Activated CD8-positive, alpha-beta memory T cell treated with anti-CD3 and anti-CD28 coated beads, Interleukin-2, amount 50 U/mL, for 1 hour (primary cell): ENCODE measurements around the gene PRSS53.
A peak's percentile ranks its signal among the peaks of the same experiment; 100 is the strongest.

Experiments
- DNase-seq: peaks from one replicate; pipeline ENCODE4 v3.0.0-alpha.2; 2020; ENCODE audit errors: extremely low read depth

PRSS53 gene

DNA sequence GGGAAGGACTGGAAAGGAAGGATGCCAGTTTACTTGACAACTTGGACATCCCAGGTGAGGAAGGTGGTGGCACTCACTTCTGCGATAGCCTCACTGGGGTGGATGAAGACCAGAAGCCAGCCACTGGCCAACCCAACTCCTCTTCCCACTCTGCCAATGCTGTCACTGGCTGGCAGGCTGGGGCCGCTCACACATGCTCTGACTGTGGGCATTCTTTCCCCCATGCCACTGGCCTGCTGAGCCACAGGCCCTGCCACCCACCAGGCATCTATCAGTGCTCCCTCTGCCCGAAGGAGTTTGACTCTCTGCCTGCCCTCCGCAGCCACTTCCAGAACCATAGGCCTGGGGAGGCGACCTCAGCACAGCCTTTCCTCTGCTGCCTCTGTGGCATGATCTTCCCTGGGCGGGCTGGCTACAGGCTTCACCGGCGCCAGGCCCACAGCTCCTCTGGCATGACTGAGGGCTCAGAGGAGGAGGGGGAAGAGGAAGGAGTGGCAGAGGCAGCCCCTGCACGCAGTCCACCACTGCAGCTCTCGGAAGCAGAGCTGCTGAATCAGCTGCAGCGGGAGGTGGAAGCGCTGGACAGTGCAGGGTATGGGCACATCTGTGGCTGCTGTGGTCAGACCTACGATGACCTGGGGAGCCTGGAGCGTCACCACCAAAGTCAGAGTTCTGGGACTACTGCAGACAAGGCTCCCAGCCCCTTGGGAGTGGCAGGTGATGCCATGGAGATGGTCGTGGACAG lies 10.0 kb downstream of the PRSS53 start:
- DNase-seq: no peak

DNA sequence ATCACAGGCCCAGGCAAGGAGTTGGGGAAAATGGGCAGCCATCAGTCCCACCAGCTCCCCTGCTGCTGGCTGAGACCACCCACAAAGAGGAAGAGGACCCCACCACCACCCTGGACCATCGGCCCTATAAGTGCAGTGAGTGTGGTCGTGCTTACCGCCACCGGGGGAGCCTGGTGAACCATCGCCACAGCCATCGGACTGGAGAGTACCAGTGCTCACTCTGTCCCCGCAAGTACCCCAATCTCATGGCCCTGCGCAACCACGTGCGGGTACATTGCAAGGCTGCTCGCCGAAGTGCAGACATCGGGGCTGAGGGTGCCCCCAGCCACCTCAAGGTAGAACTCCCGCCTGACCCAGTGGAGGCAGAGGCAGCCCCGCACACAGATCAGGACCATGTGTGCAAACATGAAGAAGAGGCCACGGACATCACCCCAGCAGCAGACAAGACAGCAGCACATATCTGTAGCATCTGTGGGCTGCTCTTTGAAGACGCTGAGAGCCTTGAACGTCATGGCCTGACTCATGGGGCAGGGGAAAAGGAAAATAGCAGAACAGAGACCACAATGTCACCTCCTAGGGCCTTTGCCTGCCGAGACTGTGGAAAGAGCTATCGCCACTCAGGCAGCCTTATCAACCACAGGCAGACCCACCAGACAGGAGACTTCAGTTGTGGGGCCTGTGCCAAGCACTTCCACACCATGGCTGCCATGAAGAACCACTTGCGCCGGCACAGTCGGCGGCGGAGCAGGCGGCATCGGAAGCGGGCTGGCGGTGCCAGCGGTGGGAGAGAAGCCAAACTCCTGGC lies 10.9 kb downstream of the PRSS53 start:
- no peak for DNase-seq

DNA sequence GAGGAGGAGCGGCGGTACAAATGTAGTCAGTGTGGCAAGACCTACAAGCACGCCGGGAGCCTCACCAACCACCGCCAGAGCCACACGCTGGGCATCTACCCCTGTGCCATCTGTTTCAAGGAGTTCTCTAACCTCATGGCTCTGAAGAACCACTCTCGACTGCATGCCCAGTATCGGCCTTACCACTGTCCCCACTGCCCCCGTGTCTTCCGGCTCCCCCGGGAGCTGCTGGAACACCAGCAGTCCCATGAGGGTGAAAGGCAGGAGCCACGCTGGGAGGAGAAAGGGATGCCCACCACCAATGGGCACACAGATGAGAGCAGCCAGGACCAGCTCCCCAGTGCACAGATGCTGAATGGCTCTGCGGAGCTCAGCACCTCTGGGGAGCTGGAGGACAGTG lies 11.7 kb downstream of the PRSS53 start:
- no peak for DNase-seq

- DNase-seq: no peak
Measured at GRCh38 chr16:31076319-31076718, 12.4 kb downstream of the PRSS53 start.

GRCh38 chr16:31074814-31075183 lies 13.9 kb downstream of the PRSS53 start:
- no peak for DNase-seq

GRCh38 chr16:31073970-31074813 lies 14.6 kb downstream of the PRSS53 start, which contains the start of the genes ZNF646 and ZNF668:
Gene ZNF646 (plus strand): TSS chr16:31074422. CDS start chr16:31076325, 1,903 bp downstream.
Gene ZNF668 (minus strand): TSS chr16:31074240. CDS start chr16:31064459, 9,781 bp downstream.
- peak; percentile 98 for DNase-seq

DNA sequence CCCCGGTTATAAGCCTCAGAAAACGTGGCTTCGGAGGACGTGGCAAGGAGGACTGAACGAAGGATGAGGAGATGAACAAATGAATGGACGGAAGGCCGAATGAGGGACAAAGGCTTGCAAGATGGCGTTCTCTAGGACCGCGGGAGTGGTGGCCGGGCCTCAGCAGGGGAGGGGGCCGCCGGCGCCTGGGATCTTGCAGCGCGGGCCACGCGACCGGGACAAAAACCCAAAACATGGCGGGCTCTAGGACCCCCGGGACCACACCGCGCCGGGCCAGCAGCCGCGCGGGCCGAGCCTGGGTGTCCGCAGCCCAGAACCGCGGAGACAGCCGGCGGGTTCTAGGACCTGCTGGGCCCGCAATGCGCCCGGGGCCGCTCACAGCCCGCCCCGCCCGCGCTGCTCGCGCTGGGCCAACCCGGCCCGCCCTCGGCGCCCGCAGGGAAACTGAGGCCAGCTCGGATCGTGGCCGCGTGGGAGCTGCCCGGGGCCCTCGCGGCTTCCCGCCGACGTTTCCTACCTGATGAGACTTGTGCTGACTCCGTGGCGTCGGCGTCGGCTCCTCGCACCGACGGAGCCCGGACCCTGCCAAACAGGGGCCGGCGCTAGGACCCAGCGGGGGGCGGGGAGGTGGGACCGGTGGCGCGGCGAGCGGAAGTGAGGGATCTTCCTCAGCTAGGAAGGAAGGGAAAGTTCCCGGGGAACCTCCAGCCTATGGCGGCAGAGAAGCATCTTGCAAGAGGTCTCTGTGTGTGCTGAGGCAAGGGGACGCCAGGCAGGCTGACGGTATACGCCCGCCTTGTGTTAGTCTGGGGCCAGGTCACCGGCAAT lies 15.4 kb downstream of the PRSS53 start:
- peak; percentile 45 for DNase-seq

DNA sequence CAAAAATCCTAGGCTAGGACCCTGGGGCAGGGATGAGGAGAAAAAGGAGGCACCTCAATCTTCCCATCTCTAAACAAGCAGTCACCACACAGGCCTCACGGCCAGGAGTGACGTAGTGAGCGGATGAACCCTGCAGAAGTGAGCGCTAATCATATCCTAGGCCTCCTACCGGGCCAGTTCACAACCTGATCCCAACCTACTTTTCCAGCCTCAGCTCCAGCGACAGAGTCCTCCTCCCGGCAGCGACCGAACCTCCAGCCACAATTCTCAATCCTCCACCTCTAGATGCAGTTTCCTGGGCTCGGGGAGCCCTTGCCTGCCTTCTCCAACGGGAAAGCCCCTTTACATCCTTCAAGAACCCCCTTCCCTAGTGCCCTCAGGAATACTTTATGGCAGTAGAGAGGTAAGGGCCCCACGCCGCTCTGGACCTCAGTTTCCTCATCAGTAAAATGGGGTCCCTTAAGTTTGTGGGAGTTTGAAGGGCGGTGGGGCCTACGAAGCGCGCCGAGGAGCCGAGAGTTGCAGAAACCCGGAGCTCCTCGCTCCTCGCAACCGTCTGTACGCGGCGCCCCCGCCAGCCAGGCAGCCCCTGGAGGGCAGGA lies 16.1 kb downstream of the PRSS53 start:
- no peak for DNase-seq

- no peak for DNase-seq
Measured at GRCh38 chr16:31071861-31072260, 16.9 kb downstream of the PRSS53 start.

- DNase-seq: no peak
Measured at GRCh38 chr16:31067342-31067741, 21.4 kb downstream of the PRSS53 start.

- DNase-seq: no peak
Measured at GRCh38 chr16:31064882-31065461, 23.8 kb downstream of the PRSS53 start.

- DNase-seq: no peak
Measured at GRCh38 chr16:31063843-31064611, 24.7 kb downstream of the PRSS53 start.

- no peak for DNase-seq
Measured at GRCh38 chr16:31063495-31063842, 25.3 kb downstream of the PRSS53 start.

GRCh38 chr16:31061813-31062440 lies 26.8 kb downstream of the PRSS53 start:
- DNase-seq: no peak

- no peak for DNase-seq
Measured at GRCh38 chr16:31061126-31061812, 27.5 kb downstream of the PRSS53 start.

DNA sequence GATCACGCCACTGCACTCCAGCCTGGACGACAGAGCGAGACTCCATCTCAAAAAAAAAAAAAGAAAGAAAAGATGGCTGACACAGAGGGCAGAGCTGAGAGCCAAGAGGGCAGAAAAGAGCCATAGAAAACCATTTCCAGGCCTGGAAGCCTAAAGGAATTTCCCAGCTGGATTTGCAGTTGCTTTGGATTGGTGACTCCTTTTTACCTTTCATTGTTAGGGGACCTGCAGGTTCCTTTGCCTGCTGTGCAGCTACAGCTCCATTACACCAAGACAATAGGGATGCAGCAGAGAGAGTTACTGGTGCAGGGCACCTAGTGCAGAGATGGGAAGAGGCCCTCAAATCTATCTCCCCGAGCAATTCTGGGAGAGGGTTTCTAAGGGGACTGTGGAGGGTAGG lies 33.1 kb downstream of the PRSS53 start:
- DNase-seq: no peak

- no peak for DNase-seq
Measured at GRCh38 chr16:31052114-31052513, 36.6 kb downstream of the PRSS53 start.

- no peak for DNase-seq
Measured at GRCh38 chr16:31050280-31051030, 38.3 kb downstream of the PRSS53 start.
